Testis (tissue), 3 donors: ENCODE measurements around the gene TMEM164. TPM values are rescaled to one million over a fixed set of nuclear protein-coding genes. Genes with fewer than 3 reads are reported as not detected.
A peak's percentile ranks its signal among the peaks of the same experiment; 100 is the strongest.

Experiments used
- DNase-seq: peaks from one replicate; pipeline ENCODE4 v3.0.0-alpha.2; 2019
- H3K27ac ChIP-seq, 2 donors: fragments of 200-600 bp; sonication (generic); one replicate each; pipeline ENCODE4 v1.5.1; 2019
- H3K27me3 ChIP-seq: fragments of 200-600 bp; sonication (generic); one replicate; pipeline ENCODE4 v1.5.1; 2019
- H3K36me3 ChIP-seq: fragments of 200-600 bp; sonication (generic); one replicate; pipeline ENCODE4 v1.5.1; 2017; ENCODE audit warnings: low read depth; ENCODE audit errors: missing control alignments
- H3K4me1 ChIP-seq: fragments of 200-600 bp; sonication (generic); one replicate; pipeline ENCODE4 v1.5.1; 2019
- H3K4me3 ChIP-seq, 2 donors: fragments of 200-600 bp; sonication (generic); one replicate each; pipeline ENCODE4 v1.5.1; 2017 to 2019
- H3K9me3 ChIP-seq: fragments of 200-600 bp; sonication (generic); one replicate; pipeline ENCODE4 v1.5.1; 2017
- CTCF ChIP-seq, 3 experiments: fragments of 450-650 bp in 2 of 3; fragments of 200-600 bp in 1 of 3; sonication (generic) in 1 of 3; IDR thresholded peaks; one replicate each; pipeline ENCODE4 v1.5.1; 2016 to 2019; ENCODE audit warnings: antibody characterized with exemption in 3 of 3, mild to moderate bottlenecking in 2 of 3, moderate library complexity in 1 of 3
- POLR2A ChIP-seq: fragments of 450-650 bp; IDR thresholded peaks from one replicate; pipeline ENCODE4 v1.6.1; 2017; ENCODE audit warnings: antibody characterized with exemption, mild to moderate bottlenecking, moderate library complexity
- WGBS, 2 donors: methylation state at CpG; one replicate each; pipeline ENCODE4 v1.1.5; 2018; 5-methylcytosine and 5-hydroxymethylcytosine counted together
- intact Hi-C: fragments of 100-400 bp; cut with DNase I; formaldehyde crosslinking; loops from one replicate; pipeline ENCODE4 v1.15.1; 2023; ENCODE audit warnings: low total_unique reads
- polyA plus RNA-seq: library from polyadenylated mRNA; stranded (reverse); fragments of 350-450 nt; fragmentation: Illumina TruSeq; extraction: RNeasy Lipid Tissue Mini Kit (QIAGEN cat#74804); gene quantifications from one replicate; pipeline ENCODE4 v1.2.3, GENCODE V29; 2014; ENCODE audit warnings: low read depth, low replicate concordance; ENCODE audit not compliant: insufficient read depth
- total RNA-seq, 2 donors: library from RNA; depleted of rRNA; stranded (reverse); fragments of >200 nt; gene quantifications; one replicate each; pipeline ENCODE4 v1.2.3, GENCODE V29; 2016

Gene TMEM164
- total and polyA plus RNA-seq, 3 donors from 2014 or later = 7.9 to 13.9 (median 8.1) TPM

DNA sequence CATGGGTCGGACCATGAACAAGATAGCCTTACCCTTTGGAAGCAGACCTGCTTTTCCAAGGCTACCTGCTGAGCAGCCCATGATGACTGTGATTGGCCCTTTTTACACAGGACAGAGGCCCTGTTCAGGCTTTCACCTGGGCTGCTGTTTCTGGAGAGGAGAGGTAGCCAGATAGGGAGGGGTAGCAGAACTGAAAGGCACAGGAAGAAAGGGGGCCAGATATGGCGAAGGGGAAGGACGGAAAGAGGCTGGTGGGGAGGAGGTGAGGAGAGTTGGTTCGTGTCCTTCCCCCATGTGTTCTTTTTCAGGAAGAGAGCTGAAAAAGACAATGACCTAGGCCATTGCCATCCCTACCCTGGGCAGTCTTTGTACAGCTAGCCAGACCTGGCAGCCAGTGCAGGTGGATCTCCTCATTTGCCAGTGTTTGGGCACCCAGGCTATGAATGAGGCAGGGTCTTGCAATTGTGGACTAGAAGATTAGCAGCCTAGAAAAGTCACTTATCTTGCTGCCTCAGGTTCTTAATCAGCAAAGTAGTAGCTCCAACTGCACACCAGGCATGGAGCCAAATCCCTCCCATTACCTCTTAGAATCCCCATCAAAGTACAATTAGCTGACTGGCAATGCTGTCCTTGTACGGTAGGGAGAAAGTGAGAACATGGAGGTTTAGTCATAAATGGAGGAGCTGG, 175.4 kb downstream of the TMEM164 start:
- Histone ChIP-seq H3K36me3 (no peaks in the 10 kb centered on the region), H3K27ac (no peak overlapping the region), H3K27me3 (no peaks in the 10 kb centered on the region), H3K4me3 (no peak overlapping the region), H3K4me1 (no peaks in the 10 kb centered on the region), H3K9me3 (no peaks in the 10 kb centered on the region)
- TF ChIP-seq CTCF (IDR thresholded peaks at IDR 0.05) (no peak), POLR2A (no peak)
- DNase-seq = no peak
- intact Hi-C loops = no loop called here
- 82 to 95% methylated on average over 4 to 5 of the region's 5 CpGs for WGBS, 2 donors

- no peak overlapping the region for H3K27ac ChIP-seq
These were observed 177.4 kb downstream of the TMEM164 start for GRCh38 chrX:110180176-110180927.

DNA sequence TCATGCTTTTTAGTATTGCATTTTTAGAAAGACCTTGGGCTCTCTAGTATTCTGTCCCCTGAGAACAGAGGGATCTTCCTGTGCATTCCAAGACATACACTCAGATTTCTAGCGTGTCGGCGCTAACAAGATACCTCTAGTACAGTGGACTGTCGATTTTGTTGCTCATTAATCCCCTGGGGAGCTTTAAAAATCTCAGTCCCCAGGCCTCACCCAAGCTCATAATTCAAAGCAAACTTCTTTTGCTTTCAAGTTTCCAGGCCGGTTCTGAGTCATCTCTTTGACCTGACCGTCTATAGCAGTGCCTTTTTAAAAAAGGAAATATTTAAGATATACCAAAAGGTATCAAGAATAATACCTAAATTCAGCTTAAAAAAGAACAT, 178.0 kb downstream of the TMEM164 start:
- no peak for DNase-seq
- H3K27me3 ChIP-seq = no peaks in the 10 kb centered on the region
- H3K9me3 ChIP-seq = no peaks in the 10 kb centered on the region
- H3K4me3 ChIP-seq = no peak overlapping the region
- no peaks in the 10 kb centered on the region for H3K36me3 ChIP-seq
- intact Hi-C loops = no loop called here
- no peaks in the 10 kb centered on the region for H3K4me1 ChIP-seq
- TF ChIP-seq POLR2A (no peak), CTCF (IDR thresholded peaks at IDR 0.05) (no peak)
- no peak overlapping the region for H3K27ac ChIP-seq
- 39 to 40% methylated on average over 5 to 6 of the region's 6 CpGs for WGBS, 2 donors

More at GRCh38 chrX:110180176-110180927, 177.4 kb downstream of the TMEM164 start:
- Histone ChIP-seq H3K4me1 (no peaks in the 10 kb centered on the region), H3K27me3 (no peaks in the 10 kb centered on the region), H3K9me3 (no peaks in the 10 kb centered on the region), H3K36me3 (no peaks in the 10 kb centered on the region), H3K4me3 (no peak overlapping the region)
- WGBS, 2 donors = 67 to 73% methylated on average over 2 of the region's 5 CpGs
- TF ChIP-seq CTCF (IDR thresholded peaks at IDR 0.05) = no peak
- no peak for TF ChIP-seq POLR2A
- DNase-seq = peak; percentile 34
- intact Hi-C loops = no loop called here

DNA sequence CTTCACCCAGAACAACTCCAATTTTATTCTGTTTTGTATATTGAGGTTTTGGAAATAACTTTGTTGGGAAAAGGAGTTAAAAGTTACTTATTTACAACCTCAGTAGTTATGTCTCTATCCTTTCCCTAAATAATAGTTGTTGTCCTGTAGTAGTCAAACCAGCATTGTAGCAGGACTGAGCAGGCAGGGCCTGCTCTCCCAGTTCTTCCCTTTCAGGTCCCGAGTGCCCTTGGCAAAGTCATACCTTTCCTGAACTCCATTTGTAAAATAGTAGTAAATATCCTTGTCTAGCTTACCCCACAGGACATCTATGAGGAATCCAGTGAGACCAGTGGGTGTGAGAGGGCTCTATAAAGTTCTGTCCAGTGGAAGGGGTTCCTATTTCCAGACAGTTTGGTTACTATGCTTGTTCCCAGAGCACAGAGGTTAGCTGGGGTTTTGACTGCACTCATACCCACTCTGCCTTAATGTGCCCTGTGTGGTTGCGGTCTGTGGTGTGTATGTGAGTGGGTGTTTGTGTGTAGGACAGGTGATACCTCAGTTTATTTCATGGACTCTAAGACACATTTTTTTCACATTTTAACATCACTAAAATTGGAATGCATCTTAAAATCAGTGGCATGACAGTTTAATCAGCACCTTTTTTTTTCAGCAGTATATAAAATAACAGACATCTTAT, 178.7 kb downstream of the TMEM164 start:
- H3K4me3 ChIP-seq = no peak overlapping the region
- no peaks in the 10 kb centered on the region for H3K9me3 ChIP-seq
- TF ChIP-seq CTCF (IDR thresholded peaks at IDR 0.05) = no peak
- TF ChIP-seq POLR2A = no peak
- H3K27me3 ChIP-seq = no peaks in the 10 kb centered on the region
- intact Hi-C loops = no loop called here
- no peak for DNase-seq
- WGBS, 2 donors = 71 to 100% methylated on average over 1 to 2 of the region's 2 CpGs
- no peaks in the 10 kb centered on the region for H3K4me1 ChIP-seq
- no peaks in the 10 kb centered on the region for H3K36me3 ChIP-seq
- H3K27ac ChIP-seq = peak overlapping the region in 1 of 2 donors; percentile 24
